Liver (tissue), 3 donors: ENCODE results near the gene STK11.

Experiments
- ATF3 ChIP-seq: IDR thresholded peaks from 2 replicates; pipeline ENCODE4 v1.6.1; 2016; ENCODE audit warnings: antibody characterized with exemption
- CTCF ChIP-seq: fragments of 150-350 bp; IDR thresholded peaks from 2 replicates; pipeline ENCODE4 v1.5.1; 2017; ENCODE audit warnings: improper control_type of control experiment, low read depth, low read length; ENCODE audit not compliant: missing input control
- EGR1 ChIP-seq, 2 donors: IDR thresholded peaks; 2 replicates each; pipeline ENCODE4 v1.6.1; 2016 to 2018; ENCODE audit warnings: antibody characterized with exemption in 2 of 2, low read depth in 2 of 2
- donor health status: healthy.
- donor health status: healthy.

- no peak for TF ChIP-seq CTCF
- no peak for TF ChIP-seq ATF3
- TF ChIP-seq EGR1 (IDR thresholded peaks at IDR 0.05; ENCODE audit: low read depth in 2 of 2) = no peak
These were observed 21.1 kb downstream of the STK11 start for GRCh38 chr19:1226522-1227303.
